ENCODE data around the gene CYRIA.

DNA sequence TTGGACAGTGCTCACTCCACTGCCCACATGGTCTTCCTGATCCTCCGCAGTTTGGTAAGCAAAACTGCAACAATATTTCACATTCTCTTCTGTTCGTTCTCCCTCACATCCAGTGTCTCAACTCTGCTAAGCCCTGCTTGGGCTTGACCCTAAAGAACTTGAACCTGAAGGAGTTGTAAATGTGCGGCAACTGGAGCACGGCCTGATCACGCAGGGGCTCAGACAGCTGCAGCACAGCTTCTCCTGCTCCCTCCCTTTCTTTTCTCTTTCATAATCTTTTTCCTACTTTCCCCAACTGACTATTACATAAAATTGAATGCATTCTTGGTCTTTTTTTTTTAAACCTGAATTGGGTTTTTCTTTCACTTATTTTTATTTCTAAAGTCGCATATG lies 10.2 kb downstream of the CYRIA start:
- TF ChIP-seq, protein P1, sequence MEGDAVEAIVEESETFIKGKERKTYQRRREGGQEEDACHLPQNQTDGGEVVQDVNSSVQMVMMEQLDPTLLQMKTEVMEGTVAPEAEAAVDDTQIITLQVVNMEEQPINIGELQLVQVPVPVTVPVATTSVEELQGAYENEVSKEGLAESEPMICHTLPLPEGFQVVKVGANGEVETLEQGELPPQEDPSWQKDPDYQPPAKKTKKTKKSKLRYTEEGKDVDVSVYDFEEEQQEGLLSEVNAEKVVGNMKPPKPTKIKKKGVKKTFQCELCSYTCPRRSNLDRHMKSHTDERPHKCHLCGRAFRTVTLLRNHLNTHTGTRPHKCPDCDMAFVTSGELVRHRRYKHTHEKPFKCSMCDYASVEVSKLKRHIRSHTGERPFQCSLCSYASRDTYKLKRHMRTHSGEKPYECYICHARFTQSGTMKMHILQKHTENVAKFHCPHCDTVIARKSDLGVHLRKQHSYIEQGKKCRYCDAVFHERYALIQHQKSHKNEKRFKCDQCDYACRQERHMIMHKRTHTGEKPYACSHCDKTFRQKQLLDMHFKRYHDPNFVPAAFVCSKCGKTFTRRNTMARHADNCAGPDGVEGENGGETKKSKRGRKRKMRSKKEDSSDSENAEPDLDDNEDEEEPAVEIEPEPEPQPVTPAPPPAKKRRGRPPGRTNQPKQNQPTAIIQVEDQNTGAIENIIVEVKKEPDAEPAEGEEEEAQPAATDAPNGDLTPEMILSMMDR (IDR thresholded peaks at IDR 0.05), result no peak
- TF ChIP-seq, protein P2, sequence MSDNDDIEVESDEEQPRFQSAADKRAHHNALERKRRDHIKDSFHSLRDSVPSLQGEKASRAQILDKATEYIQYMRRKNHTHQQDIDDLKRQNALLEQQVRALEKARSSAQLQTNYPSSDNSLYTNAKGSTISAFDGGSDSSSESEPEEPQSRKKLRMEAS (IDR thresholded peaks at IDR 0.05), result no peak
- TF ChIP-seq ZFP36 (IDR thresholded peaks at IDR 0.05; ENCODE audit: borderline replicate concordance, partially characterized antibody) (no peak), POLR2A (IDR thresholded peaks at IDR 0.05; ENCODE audit: low read length) (no peak), SREBF2 (IDR thresholded peaks at IDR 0.05) (no peak), RCOR1 (IDR thresholded peaks at IDR 0.05; ENCODE audit: low read depth, low read length) (no peak), ESRRA (IDR thresholded peaks at IDR 0.05; ENCODE audit: borderline replicate concordance, low read length) (no peak)
